ENCODE results near the gene GPD1L.
"Not testable (repeated sequence)": the region's sequence is repeated elsewhere in the genome, so short reads cannot be mapped to it uniquely, and the experiment has no call there.

GRCh38 chr3:32058465-32058864, 48.0 kb upstream of the GPD1L start:
- not testable (repeated sequence) for TF ChIP-seq CTCF (IDR thresholded peaks at IDR 0.05; ENCODE audit: insufficient read depth, low read length, poor library complexity, severe bottlenecking); EZH2phosphoT487 (conservative IDR thresholded peaks at IDR 0.05; ENCODE audit: low read length)
